Measurements from ENCODE around the gene REXO1.

Gene REXO1

GRCh38 chr19:1776606-1777147 is 71.6 kb downstream of the REXO1 start:
- H3K27ac Mint-ChIP-seq: no peak overlapping the region
- H3K4me1 Mint-ChIP-seq (ENCODE audit: low read depth): no peaks in the 10 kb centered on the region
- H3K27me3 Mint-ChIP-seq: peaks cover 69% of the 10 kb centered on the region

GRCh38 chr19:1775951-1776605 is 72.2 kb downstream of the REXO1 start:
- Mint-ChIP-seq H3K27me3 (peaks cover 72% of the 10 kb centered on the region), H3K36me3 (ENCODE audit: low read depth) (peaks cover 6% of the 10 kb centered on the region), H3K4me3 (no peak overlapping the region), H3K4me1 (ENCODE audit: low read depth) (no peaks in the 10 kb centered on the region), H3K9me3 (peaks cover 5% of the 10 kb centered on the region), H3K27ac (no peak overlapping the region)

More at GRCh38 chr19:1776606-1777147, 71.6 kb downstream of the REXO1 start:
- Mint-ChIP-seq H3K36me3 (ENCODE audit: low read depth) (no peaks in the 10 kb centered on the region), H3K9me3 (no peaks in the 10 kb centered on the region), H3K4me3 (no peak overlapping the region)

GRCh38 chr19:1774989-1775772 is 73.1 kb downstream of the REXO1 start:
- H3K27me3 Mint-ChIP-seq: peaks cover 75% of the 10 kb centered on the region
- no peak overlapping the region for H3K27ac Mint-ChIP-seq
- peaks cover 10% of the 10 kb centered on the region for H3K36me3 Mint-ChIP-seq (ENCODE audit: low read depth)
- peaks cover 11% of the 10 kb centered on the region for H3K9me3 Mint-ChIP-seq
- no peaks in the 10 kb centered on the region for H3K4me1 Mint-ChIP-seq (ENCODE audit: low read depth)
- H3K4me3 Mint-ChIP-seq: no peak overlapping the region

GRCh38 chr19:1773184-1773583 is 75.1 kb downstream of the REXO1 start:
- peaks cover 11% of the 10 kb centered on the region for H3K9me3 Mint-ChIP-seq

GRCh38 chr19:1770866-1771576 is 77.3 kb downstream of the REXO1 start:
- no peaks in the 10 kb centered on the region for H3K4me1 Mint-ChIP-seq (ENCODE audit: low read depth)
- H3K36me3 Mint-ChIP-seq (ENCODE audit: low read depth): peaks cover 10% of the 10 kb centered on the region
- H3K27ac Mint-ChIP-seq: no peak overlapping the region
- peaks cover 11% of the 10 kb centered on the region for H3K9me3 Mint-ChIP-seq
- no peak overlapping the region for H3K4me3 Mint-ChIP-seq
- H3K27me3 Mint-ChIP-seq: peaks cover 68% of the 10 kb centered on the region

More at GRCh38 chr19:1773184-1773583, 75.1 kb downstream of the REXO1 start:
- H3K4me1 Mint-ChIP-seq (ENCODE audit: low read depth): no peaks in the 10 kb centered on the region
- H3K27ac Mint-ChIP-seq: no peak overlapping the region
- no peak overlapping the region for H3K4me3 Mint-ChIP-seq
- H3K36me3 Mint-ChIP-seq (ENCODE audit: low read depth): peaks cover 10% of the 10 kb centered on the region
- peaks cover 77% of the 10 kb centered on the region for H3K27me3 Mint-ChIP-seq

- no peak overlapping the region for H3K27ac Mint-ChIP-seq
- no peak overlapping the region for H3K4me3 Mint-ChIP-seq
- H3K27me3 Mint-ChIP-seq: peaks cover 77% of the 10 kb centered on the region
- H3K36me3 Mint-ChIP-seq (ENCODE audit: low read depth): peaks cover 10% of the 10 kb centered on the region
- peaks cover 11% of the 10 kb centered on the region for H3K9me3 Mint-ChIP-seq
- no peaks in the 10 kb centered on the region for H3K4me1 Mint-ChIP-seq (ENCODE audit: low read depth)
These were observed 78.7 kb downstream of the REXO1 start for GRCh38 chr19:1769645-1769985.

GRCh38 chr19:1768918-1769644 is 79.2 kb downstream of the REXO1 start:
- H3K4me1 Mint-ChIP-seq (ENCODE audit: low read depth): peaks cover under 1% of the 10 kb centered on the region
- peaks cover 76% of the 10 kb centered on the region for H3K27me3 Mint-ChIP-seq
- H3K4me3 Mint-ChIP-seq: no peak overlapping the region

GRCh38 chr19:1768248-1768647 is 80.0 kb downstream of the REXO1 start:
- peaks cover 76% of the 10 kb centered on the region for H3K27me3 Mint-ChIP-seq
- peaks cover 6% of the 10 kb centered on the region for H3K4me1 Mint-ChIP-seq (ENCODE audit: low read depth)
- H3K4me3 Mint-ChIP-seq: no peak overlapping the region
- peaks cover 10% of the 10 kb centered on the region for H3K36me3 Mint-ChIP-seq (ENCODE audit: low read depth)
- no peak overlapping the region for H3K27ac Mint-ChIP-seq
- peaks cover 11% of the 10 kb centered on the region for H3K9me3 Mint-ChIP-seq

More at GRCh38 chr19:1768918-1769644, 79.2 kb downstream of the REXO1 start:
- peaks cover 11% of the 10 kb centered on the region for H3K9me3 Mint-ChIP-seq
- no peak overlapping the region for H3K27ac Mint-ChIP-seq
- H3K36me3 Mint-ChIP-seq (ENCODE audit: low read depth): peaks cover 10% of the 10 kb centered on the region

- H3K4me3 Mint-ChIP-seq: no peak overlapping the region
- H3K4me1 Mint-ChIP-seq (ENCODE audit: low read depth): peaks cover 6% of the 10 kb centered on the region
- peaks cover 10% of the 10 kb centered on the region for H3K36me3 Mint-ChIP-seq (ENCODE audit: low read depth)
- no peak overlapping the region for H3K27ac Mint-ChIP-seq
- peaks cover 11% of the 10 kb centered on the region for H3K9me3 Mint-ChIP-seq
- H3K27me3 Mint-ChIP-seq: peaks cover 74% of the 10 kb centered on the region
These were observed 80.8 kb downstream of the REXO1 start for GRCh38 chr19:1767464-1767933.

GRCh38 chr19:1766800-1767352 is 81.4 kb downstream of the REXO1 start:
- peaks cover 71% of the 10 kb centered on the region for H3K27me3 Mint-ChIP-seq
- peaks cover 6% of the 10 kb centered on the region for H3K4me1 Mint-ChIP-seq (ENCODE audit: low read depth)
- H3K36me3 Mint-ChIP-seq (ENCODE audit: low read depth): peaks cover 10% of the 10 kb centered on the region
- no peak overlapping the region for H3K4me3 Mint-ChIP-seq
- H3K9me3 Mint-ChIP-seq: peaks cover 11% of the 10 kb centered on the region
- H3K27ac Mint-ChIP-seq: no peak overlapping the region

GRCh38 chr19:1765904-1766799 is 82.1 kb downstream of the REXO1 start:
- Mint-ChIP-seq H3K4me3 (no peak overlapping the region), H3K27ac (no peak overlapping the region), H3K4me1 (ENCODE audit: low read depth) (peaks cover 6% of the 10 kb centered on the region), H3K27me3 (peaks cover 74% of the 10 kb centered on the region), H3K36me3 (ENCODE audit: low read depth) (peaks cover 5% of the 10 kb centered on the region), H3K9me3 (peaks cover 7% of the 10 kb centered on the region)
